ENCODE results near the gene ENDOU. TPM values are rescaled to one million over a fixed set of nuclear protein-coding genes. Genes with fewer than 3 reads are reported as not detected.

Gene ENDOU
- total and polyA plus RNA-seq, 2 donors from 2014 or later: 0.28 to 0.91 TPM

- FAIRE-seq (no peak), DNase-seq (peak in 1 of 5 donors; percentile 28)
- Histone ChIP-seq H3K9ac (ENCODE audit: low read length in 3 of 3) (no peak overlapping the region), H3K27ac (ENCODE audit: low read depth in 2 of 2, low read length in 2 of 2) (peak overlapping the region in 1 of 2 donors; percentile 44), H3K27me3 (ENCODE audit: control insufficient read depth, insufficient read depth, low read length) (no peaks in the 10 kb centered on the region), H3K9me3 (ENCODE audit: control insufficient read depth in 2 of 3, insufficient read depth in 1 of 3, low read length in 3 of 3) (no peaks in the 10 kb centered on the region), H3K4me3 (ENCODE audit: low read length in 3 of 3) (no peak overlapping the region), H3K36me3 (ENCODE audit: control insufficient read depth in 2 of 3, insufficient read depth in 3 of 3, low read length in 3 of 3) (no peaks in the 10 kb centered on the region), H3K4me1 (ENCODE audit: control insufficient read depth in 2 of 3, insufficient read depth in 2 of 3, low read depth in 1 of 3, low read length in 3 of 3) (peaks cover 0 to 2% (median 0%) of the 10 kb centered on the region in 3 donors)
- intact Hi-C loops (cut with DNase I): no loop called here
- TF ChIP-seq CTCF (IDR thresholded peaks at IDR 0.05; ENCODE audit: borderline replicate concordance, extremely low read depth, insufficient read depth): no peak
Observed at GRCh38 chr12:47722941-47723631, 2.2 kb downstream of the ENDOU start.

- Histone ChIP-seq H3K36me3 (ENCODE audit: control insufficient read depth in 2 of 3, insufficient read depth in 3 of 3, low read length in 3 of 3) (no peaks in the 10 kb centered on the region), H3K27ac (ENCODE audit: low read depth in 2 of 2, low read length in 2 of 2) (peak overlapping the region in 1 of 2 donors; percentile 44), H3K27me3 (ENCODE audit: control insufficient read depth, insufficient read depth, low read length) (no peaks in the 10 kb centered on the region), H3K9ac (ENCODE audit: low read length in 3 of 3) (peak overlapping the region in 1 of 3 donors; percentile 12), H3K4me1 (ENCODE audit: control insufficient read depth in 2 of 3, insufficient read depth in 2 of 3, low read depth in 1 of 3, low read length in 3 of 3) (peaks cover 0 to 7% (median 0%) of the 10 kb centered on the region in 3 donors), H3K4me3 (ENCODE audit: low read length in 3 of 3) (no peak overlapping the region), H3K9me3 (ENCODE audit: control insufficient read depth in 2 of 3, insufficient read depth in 1 of 3, low read length in 3 of 3) (no peaks in the 10 kb centered on the region)
- intact Hi-C loops (cut with DNase I): no loop called here
- DNase-seq (peak in 1 of 5 donors; percentile 9), FAIRE-seq (no peak)
- no peak for TF ChIP-seq CTCF (IDR thresholded peaks at IDR 0.05; ENCODE audit: borderline replicate concordance, extremely low read depth, insufficient read depth)
Observed at GRCh38 chr12:47722136-47722834, 3.0 kb downstream of the ENDOU start.

- no peaks in the 10 kb centered on the region for H3K36me3 ChIP-seq (ENCODE audit: control insufficient read depth in 2 of 3, insufficient read depth in 3 of 3, low read length in 3 of 3)
- no peak overlapping the region for H3K27ac ChIP-seq (ENCODE audit: low read depth in 2 of 2, low read length in 2 of 2)
- no peak for FAIRE-seq
- no peaks in the 10 kb centered on the region for H3K9me3 ChIP-seq (ENCODE audit: control insufficient read depth in 2 of 3, insufficient read depth in 1 of 3, low read length in 3 of 3)
- H3K4me1 ChIP-seq (ENCODE audit: control insufficient read depth in 2 of 3, insufficient read depth in 2 of 3, low read depth in 1 of 3, low read length in 3 of 3): peaks cover 0 to 15% (median 0%) of the 10 kb centered on the region in 3 donors
- H3K9ac ChIP-seq (ENCODE audit: low read length in 3 of 3): no peak overlapping the region
- TF ChIP-seq CTCF (IDR thresholded peaks at IDR 0.05; ENCODE audit: borderline replicate concordance, extremely low read depth, insufficient read depth): no peak
- DNase-seq: no peak
- H3K27me3 ChIP-seq (ENCODE audit: control insufficient read depth, insufficient read depth, low read length): no peaks in the 10 kb centered on the region
- intact Hi-C loops (cut with DNase I): no loop called here
- H3K4me3 ChIP-seq (ENCODE audit: low read length in 3 of 3): no peak overlapping the region
Observed at GRCh38 chr12:47721431-47721973, 3.8 kb downstream of the ENDOU start.

Data from kidney (tissue), 14 donors.